SK-N-SH (cell line): ENCODE measurements around the gene SLX1A. TPM values are rescaled to one million over a fixed set of nuclear protein-coding genes. Genes with fewer than 3 reads are reported as not detected.

Experiments used
- CTCF ChIA-PET: fragments of 300-600, 350-600 bp; formaldehyde crosslinking; extraction: SDS; loops from one replicate; lab custom pipeline; 2021; lab: Yijun Ruan, JAX
- POLR2A ChIA-PET: fragments of 350-600 bp; sonication (Branson Sonifier 250); formaldehyde crosslinking; extraction: SDS; loops from one replicate; lab custom pipeline; 2020; ENCODE audit warnings: antibody characterized with exemption, inconsistent platforms; lab: Yijun Ruan, JAX
- DNase-seq: peaks from one replicate; pipeline ENCODE4 v3.0.0; 2012
- H2AFZ ChIP-seq: fragments of 200-600 bp; sonication (generic); 2 replicates; pipeline ENCODE4 v1.8.1; 2016; ENCODE audit warnings: antibody characterized with exemption, mild to moderate bottlenecking, low read depth
- H3F3A ChIP-seq: fragments of 200-600 bp; sonication (generic); replicated peaks from 2 replicates; pipeline ENCODE3; 2016; ENCODE audit warnings: antibody characterized with exemption, mild to moderate bottlenecking; ENCODE audit not compliant: insufficient read depth
- H3K27ac ChIP-seq, 2 experiments: fragments of 200-500 bp in 1 of 2; fragments of 200-600 bp in 1 of 2; sonication (Bioruptor generic) in 1 of 2; sonication (generic), shearing (Covaris generic) in 1 of 2; 2 replicates each; pipeline versions ENCODE4 v1.5.1 to v1.6.1; 2014 to 2016; ENCODE audit warnings: low read depth in 2 of 2, inconsistent platforms in 1 of 2, low read length in 1 of 2, mild to moderate bottlenecking in 1 of 2, mixed read lengths in 1 of 2
- H3K27me3 ChIP-seq: fragments of 200-600 bp; sonication (generic), shearing (Covaris generic); 2 replicates; pipeline ENCODE4 v1.6.1; 2016; ENCODE audit warnings: mixed run types; ENCODE audit not compliant: insufficient read depth
- H3K36me3 ChIP-seq, 2 experiments: fragments of 200-500 bp in 1 of 2; fragments of 200-600 bp in 1 of 2; sonication (Bioruptor generic) in 1 of 2; sonication (generic) in 1 of 2; replicated peaks in 1 of 2; 2 replicates each; pipeline versions ENCODE3 to v1.5.1; 2014 to 2016; ENCODE audit warnings: low read length in 1 of 2, mild to moderate bottlenecking in 1 of 2; ENCODE audit not compliant: insufficient read depth in 2 of 2, control insufficient read depth in 1 of 2
- H3K4me1 ChIP-seq, 2 experiments: fragments of 200-500 bp in 1 of 2; fragments of 200-600 bp in 1 of 2; sonication (Bioruptor generic) in 1 of 2; sonication (generic), shearing (Covaris generic) in 1 of 2; 2 replicates each; pipeline versions ENCODE4 v1.5.1 to v1.6.1; 2014 to 2016; ENCODE audit warnings: low read depth in 1 of 2, low read length in 1 of 2, mixed run types in 1 of 2; ENCODE audit not compliant: insufficient read depth in 2 of 2, control insufficient read depth in 1 of 2
- H3K4me2 ChIP-seq: fragments of 200-600 bp; sonication (generic), shearing (Covaris generic); 2 replicates; pipeline ENCODE4 v1.6.1; 2017; ENCODE audit warnings: mixed run types
- H3K4me3 ChIP-seq, 2 experiments: fragments of 200-500 bp in 1 of 2; fragments of 200-600 bp in 1 of 2; sonication (Bioruptor generic) in 1 of 2; sonication (generic), shearing (Covaris generic) in 1 of 2; 2 replicates each; pipeline versions ENCODE4 v1.5.1 to v1.8.1; 2014 to 2016; ENCODE audit warnings: low read depth in 2 of 2, inconsistent platforms in 1 of 2, low read length in 1 of 2, mild to moderate bottlenecking in 1 of 2, mixed read lengths in 1 of 2, moderate library complexity in 1 of 2
- H3K79me2 ChIP-seq: fragments of 200-600 bp; sonication (generic); 2 replicates; pipeline ENCODE4 v1.8.1; 2017; ENCODE audit warnings: mild to moderate bottlenecking; ENCODE audit not compliant: insufficient read depth
- H3K9ac ChIP-seq: fragments of 200-600 bp; sonication (generic); 2 replicates; pipeline ENCODE4 v1.6.1; 2017; ENCODE audit warnings: mixed run types
- H3K9me2 ChIP-seq: fragments of 200-600 bp; sonication (generic); 2 replicates; pipeline ENCODE4 v1.6.1; 2017; ENCODE audit warnings: mixed run types
- H3K9me3 ChIP-seq: fragments of 200-600 bp; sonication (generic); 2 replicates; pipeline ENCODE4 v1.6.1; 2017; ENCODE audit warnings: mixed run types, mild to moderate bottlenecking, moderate library complexity
- H4K20me1 ChIP-seq: fragments of 200-600 bp; sonication (generic); 2 replicates; pipeline ENCODE4 v1.6.1; 2017; ENCODE audit warnings: mild to moderate bottlenecking, mixed run types; ENCODE audit not compliant: insufficient read depth
- CHD2 ChIP-seq: fragments of 150-350 bp; IDR thresholded peaks from 2 replicates; pipeline ENCODE4 v1.6.1; 2018; ENCODE audit warnings: low read length; ENCODE audit not compliant: partially characterized antibody
- EP300 ChIP-seq, 2 experiments: IDR thresholded peaks; 2 replicates each; pipeline versions ENCODE4 v1.4.0 to v1.6.1; 2012; ENCODE audit warnings: borderline replicate concordance in 1 of 2, low read depth in 1 of 2, low read length in 1 of 2
- FOXJ3 ChIP-seq: sonication (generic); formaldehyde crosslinking; IDR thresholded peaks from 2 replicates; pipeline ENCODE4 v1.5.1; 2020; ENCODE audit warnings: mild to moderate bottlenecking, missing genetic modification reagents
- RCOR1 ChIP-seq: fragments of 150-350 bp; IDR thresholded peaks from 2 replicates; pipeline ENCODE4 v1.6.1; 2017; ENCODE audit warnings: antibody characterized with exemption, low read length
- YY1 ChIP-seq: IDR thresholded peaks from 2 replicates; pipeline ENCODE4 v1.4.0; 2012; ENCODE audit warnings: low read depth, mild to moderate bottlenecking
- WGBS: methylation state at CpG from one replicate; pipeline ENCODE4 v1.1.6; 2017; ENCODE audit warnings: low lambda C conversion rate; 5-methylcytosine and 5-hydroxymethylcytosine counted together
- polyA plus RNA-seq, 3 experiments: library from polyadenylated mRNA; depleted of rRNA; stranded (reverse); fragments of >200 nt; gene quantifications; 2 replicates each; pipeline ENCODE4 v1.2.3, GENCODE V29; 2012
- TF ChIP-seq, protein P1 (sequence below): IDR thresholded peaks from 2 replicates; pipeline ENCODE4 v1.4.0; 2012; ENCODE audit warnings: low read depth, borderline replicate concordance
- TF ChIP-seq, protein P2 (sequence below): IDR thresholded peaks from 2 replicates; pipeline ENCODE4 v1.4.0; 2012; ENCODE audit warnings: low read depth, borderline replicate concordance

Gene SLX1A
- polyA plus RNA-seq, 1 of the 3 experiments (the other 2 are of a cell fraction), result 68.8 TPM

DNA sequence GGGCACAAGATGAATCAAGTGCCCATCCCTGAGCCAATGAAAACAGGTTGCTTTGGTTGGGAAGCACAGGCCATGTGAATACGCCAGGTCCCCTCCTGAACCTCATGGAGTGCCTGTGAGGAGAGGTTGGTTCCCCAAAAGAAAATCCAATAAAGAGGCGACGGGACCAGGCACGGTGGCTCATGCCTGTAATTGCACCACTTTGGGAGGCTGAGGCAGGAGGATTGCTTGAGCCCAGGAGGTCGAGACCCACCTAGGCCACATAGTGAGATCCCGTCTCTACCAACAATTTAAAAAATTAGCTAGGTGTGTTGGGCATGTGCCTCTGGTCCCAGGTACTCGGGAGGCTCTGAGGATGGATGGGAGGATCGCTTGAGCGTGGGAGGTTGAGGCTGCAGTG lies 13.7 kb upstream of the SLX1A start:
- no peaks in the 10 kb centered on the region for H3K27me3 ChIP-seq
- no peak for DNase-seq
- TF ChIP-seq FOXJ3 (CRISPR knock-in tag), result no peak
- no peak for TF ChIP-seq EP300 (IDR thresholded peaks at IDR 0.05; ENCODE audit: borderline replicate concordance in 1 of 2, low read depth in 1 of 2, low read length in 1 of 2)
- no peak for TF ChIP-seq RCOR1
- TF ChIP-seq, protein P1, sequence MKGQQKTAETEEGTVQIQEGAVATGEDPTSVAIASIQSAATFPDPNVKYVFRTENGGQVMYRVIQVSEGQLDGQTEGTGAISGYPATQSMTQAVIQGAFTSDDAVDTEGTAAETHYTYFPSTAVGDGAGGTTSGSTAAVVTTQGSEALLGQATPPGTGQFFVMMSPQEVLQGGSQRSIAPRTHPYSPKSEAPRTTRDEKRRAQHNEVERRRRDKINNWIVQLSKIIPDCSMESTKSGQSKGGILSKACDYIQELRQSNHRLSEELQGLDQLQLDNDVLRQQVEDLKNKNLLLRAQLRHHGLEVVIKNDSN, result no peak
- TF ChIP-seq, protein P2, sequence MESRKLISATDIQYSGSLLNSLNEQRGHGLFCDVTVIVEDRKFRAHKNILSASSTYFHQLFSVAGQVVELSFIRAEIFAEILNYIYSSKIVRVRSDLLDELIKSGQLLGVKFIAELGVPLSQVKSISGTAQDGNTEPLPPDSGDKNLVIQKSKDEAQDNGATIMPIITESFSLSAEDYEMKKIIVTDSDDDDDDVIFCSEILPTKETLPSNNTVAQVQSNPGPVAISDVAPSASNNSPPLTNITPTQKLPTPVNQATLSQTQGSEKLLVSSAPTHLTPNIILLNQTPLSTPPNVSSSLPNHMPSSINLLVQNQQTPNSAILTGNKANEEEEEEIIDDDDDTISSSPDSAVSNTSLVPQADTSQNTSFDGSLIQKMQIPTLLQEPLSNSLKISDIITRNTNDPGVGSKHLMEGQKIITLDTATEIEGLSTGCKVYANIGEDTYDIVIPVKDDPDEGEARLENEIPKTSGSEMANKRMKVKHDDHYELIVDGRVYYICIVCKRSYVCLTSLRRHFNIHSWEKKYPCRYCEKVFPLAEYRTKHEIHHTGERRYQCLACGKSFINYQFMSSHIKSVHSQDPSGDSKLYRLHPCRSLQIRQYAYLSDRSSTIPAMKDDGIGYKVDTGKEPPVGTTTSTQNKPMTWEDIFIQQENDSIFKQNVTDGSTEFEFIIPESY, result no peak
- TF ChIP-seq CHD2, result no peak
- no peak overlapping the region for H3K4me3 ChIP-seq
- no peaks in the 10 kb centered on the region for H3K36me3 ChIP-seq
- 82% methylated on average over 9 of the region's 9 CpGs for WGBS
- CTCF ChIA-PET, result interaction anchor here (0.8 to 3.7 kb wide), 3 partner anchors 37 to 88 kb away, joined by 3 to 15 read pairs (median 8); partner anchors contain the start of gene TBX6
- H3K9me3 ChIP-seq, result no peaks in the 10 kb centered on the region
- no peak overlapping the region for H2AFZ ChIP-seq
- peaks cover 4% of the 10 kb centered on the region for H3F3A ChIP-seq
- POLR2A ChIA-PET, result interaction anchor here (0.6 kb wide), 1 partner anchor 384 kb away, joined by 3 read pairs; no protein-coding TSS in a partner anchor
- H3K4me1 ChIP-seq, result peaks cover 0 to 15% of the 10 kb centered on the region in 2 experiments; a peak in 1 of 4 replicates
- no peaks in the 10 kb centered on the region for H3K9me2 ChIP-seq
- no peak overlapping the region for H3K9ac ChIP-seq
- H3K4me2 ChIP-seq, result no peak overlapping the region
- H4K20me1 ChIP-seq, result no peaks in the 10 kb centered on the region
- no peak overlapping the region for H3K27ac ChIP-seq
- H3K79me2 ChIP-seq, result no peaks in the 10 kb centered on the region

DNA sequence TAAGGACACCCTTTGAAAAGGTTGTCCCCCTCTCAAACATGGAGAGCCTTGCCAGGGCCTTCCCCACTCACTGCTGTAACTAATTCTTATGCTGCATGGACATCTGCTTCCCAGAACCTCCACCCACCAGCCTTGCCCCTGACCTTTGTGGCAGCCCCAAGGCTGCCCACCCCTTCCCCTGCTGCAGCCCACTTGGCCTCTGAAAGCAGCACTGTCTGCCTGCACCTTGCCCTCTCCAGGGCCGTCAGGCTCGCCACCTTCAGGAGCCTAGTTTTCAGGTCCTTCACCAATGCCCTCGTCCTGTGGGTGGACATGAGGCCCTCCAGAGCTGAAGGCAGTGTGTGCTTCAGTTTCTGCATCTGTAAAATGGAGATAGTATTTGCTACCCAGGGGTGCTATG lies 12.9 kb upstream of the SLX1A start:
- CTCF ChIA-PET, result interaction anchor here (1.1 to 3.7 kb wide), 2 partner anchors 69 to 89 kb away, joined by 8 to 15 read pairs; partner anchors contain the start of gene TBX6
- Histone ChIP-seq H3K9me3 (no peaks in the 10 kb centered on the region), H3F3A (peaks cover 4% of the 10 kb centered on the region), H3K4me1 (peaks cover 0 to 23% of the 10 kb centered on the region in 2 experiments; a peak in 1 of 4 replicates), H3K27ac (no peak overlapping the region), H3K36me3 (no peaks in the 10 kb centered on the region), H3K27me3 (no peaks in the 10 kb centered on the region), H3K4me2 (no peak overlapping the region), H3K9me2 (no peaks in the 10 kb centered on the region)
- WGBS, result 67% methylated on average over 1 of the region's 3 CpGs
- TF ChIP-seq YY1 (no peak), CHD2 (no peak)
- TF ChIP-seq, all 33 proteins: peak for 0
- Histone ChIP-seq H3K9ac (no peak overlapping the region), H3K4me3 (no peak overlapping the region), H3K79me2 (no peaks in the 10 kb centered on the region), H4K20me1 (no peaks in the 10 kb centered on the region), H2AFZ (no peak overlapping the region)
- no peak for DNase-seq
- POLR2A ChIA-PET, result interaction anchor here (0.6 kb wide), 1 partner anchor 385 kb away, joined by 3 read pairs; no protein-coding TSS in a partner anchor
